Measurements from ENCODE around the gene ATP10D. TPM values are rescaled to one million over a fixed set of nuclear protein-coding genes. Genes with fewer than 3 reads are reported as not detected.
A peak's percentile ranks its signal among the peaks of the same experiment; 100 is the strongest.

ATP10D gene
- total RNA-seq, 4 donors from 2014 or later = 35.3 to 55.6 (median 43.8) TPM

- Histone ChIP-seq H3K27ac (peak within 1 kb of the TSS; percentile 34 to 91 (median 79)), H3K36me3 (no peaks in the 10 kb centered on the region), H3K4me3 (replicated peaks in 1 of 3) (peak within 1 kb of the TSS; percentile 34 to 60 (median 53)), H3K27me3 (no peaks in the 10 kb centered on the region), H3K9me3 (no peaks in the 10 kb centered on the region), H3K4me1 (peaks cover 0 to 9% of the 10 kb centered on the region in 2 donors)
- WGBS, 2 donors = 0% methylated on average over 21 to 23 of the region's 51 CpGs
- peak; percentile 96 to 97 for DNase-seq
- intact Hi-C loops (cut with DNase I) = no loop called here
- TF ChIP-seq POLR2A (IDR thresholded peaks at IDR 0.05) (peak in 1 of 2 donors; percentile 78), CTCF (IDR thresholded peaks at IDR 0.05) (peak in 4 of 6 experiments; percentile 23 to 48 (median 40))
Observed at GRCh38 chr4:47463235-47463956, 21.7 kb upstream of the ATP10D start, which contains the start of gene COMMD8. Gene COMMD8, minus strand, starts transcription at chr4:47463702. Its CDS starts 51 bp downstream, at chr4:47463651.

- Histone ChIP-seq H3K9me3 (no peaks in the 10 kb centered on the region), H3K27me3 (no peaks in the 10 kb centered on the region), H3K36me3 (no peaks in the 10 kb centered on the region), H3K4me3 (replicated peaks in 1 of 3) (no peak overlapping the region), H3K27ac (no peak overlapping the region), H3K4me1 (peaks cover 0 to 9% of the 10 kb centered on the region in 2 donors)
- TF ChIP-seq POLR2A (IDR thresholded peaks at IDR 0.05) = no peak
- TF ChIP-seq CTCF (IDR thresholded peaks at IDR 0.05) = no peak
- intact Hi-C loops (cut with DNase I) = no loop called here
- 72 to 81% methylated on average over 2 of the region's 2 CpGs for WGBS, 2 donors
- no peak for DNase-seq
Observed at GRCh38 chr4:47465004-47465403, 20.1 kb upstream of the ATP10D start.

GRCh38 chr4:47466056-47466785, 18.9 kb upstream of the ATP10D start:
- Histone ChIP-seq H3K36me3 (no peaks in the 10 kb centered on the region), H3K4me3 (replicated peaks in 1 of 3) (no peak overlapping the region), H3K27ac (no peak overlapping the region), H3K4me1 (peaks cover 0 to 9% of the 10 kb centered on the region in 2 donors), H3K27me3 (no peaks in the 10 kb centered on the region), H3K9me3 (no peaks in the 10 kb centered on the region)
- no peak for TF ChIP-seq CTCF (IDR thresholded peaks at IDR 0.05)
- TF ChIP-seq POLR2A (IDR thresholded peaks at IDR 0.05) = no peak
- intact Hi-C loops (cut with DNase I) = no loop called here
- DNase-seq = no peak
- WGBS, 2 donors = 37 to 39% methylated on average over 2 of the region's 2 CpGs

GRCh38 chr4:47468706-47469365, 16.2 kb upstream of the ATP10D start:
- intact Hi-C loops (cut with DNase I) = no loop called here
- DNase-seq = no peak

More at GRCh38 chr4:47468706-47469365, 16.2 kb upstream of the ATP10D start:
- H3K4me1 ChIP-seq = no peaks in the 10 kb centered on the region
- no peak overlapping the region for H3K4me3 ChIP-seq (replicated peaks in 1 of 3)
- WGBS, 2 donors = 88 to 92% methylated on average over 6 of the region's 6 CpGs
- no peaks in the 10 kb centered on the region for H3K9me3 ChIP-seq
- TF ChIP-seq POLR2A (IDR thresholded peaks at IDR 0.05) (no peak), CTCF (IDR thresholded peaks at IDR 0.05) (no peak)
- no peaks in the 10 kb centered on the region for H3K36me3 ChIP-seq
- no peaks in the 10 kb centered on the region for H3K27me3 ChIP-seq
- no peak overlapping the region for H3K27ac ChIP-seq
